Activated CD4-positive, alpha-beta T cell treated with anti-CD3 and anti-CD28 coated beads, Interleukin-2, amount 50 U/mL, for 48 hours (primary cell): ENCODE data around the gene IRAK2.
"Not testable (repeated sequence)": the region's sequence is repeated elsewhere in the genome, so short reads cannot be mapped to it uniquely, and the experiment has no call there.

Experiments
- DNase-seq, 2 experiments: peaks; one replicate each; pipeline ENCODE4 v3.0.0-alpha.2; 2020

The IRAK2 gene, protein sequence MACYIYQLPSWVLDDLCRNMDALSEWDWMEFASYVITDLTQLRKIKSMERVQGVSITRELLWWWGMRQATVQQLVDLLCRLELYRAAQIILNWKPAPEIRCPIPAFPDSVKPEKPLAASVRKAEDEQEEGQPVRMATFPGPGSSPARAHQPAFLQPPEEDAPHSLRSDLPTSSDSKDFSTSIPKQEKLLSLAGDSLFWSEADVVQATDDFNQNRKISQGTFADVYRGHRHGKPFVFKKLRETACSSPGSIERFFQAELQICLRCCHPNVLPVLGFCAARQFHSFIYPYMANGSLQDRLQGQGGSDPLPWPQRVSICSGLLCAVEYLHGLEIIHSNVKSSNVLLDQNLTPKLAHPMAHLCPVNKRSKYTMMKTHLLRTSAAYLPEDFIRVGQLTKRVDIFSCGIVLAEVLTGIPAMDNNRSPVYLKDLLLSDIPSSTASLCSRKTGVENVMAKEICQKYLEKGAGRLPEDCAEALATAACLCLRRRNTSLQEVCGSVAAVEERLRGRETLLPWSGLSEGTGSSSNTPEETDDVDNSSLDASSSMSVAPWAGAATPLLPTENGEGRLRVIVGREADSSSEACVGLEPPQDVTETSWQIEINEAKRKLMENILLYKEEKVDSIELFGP

DNA sequence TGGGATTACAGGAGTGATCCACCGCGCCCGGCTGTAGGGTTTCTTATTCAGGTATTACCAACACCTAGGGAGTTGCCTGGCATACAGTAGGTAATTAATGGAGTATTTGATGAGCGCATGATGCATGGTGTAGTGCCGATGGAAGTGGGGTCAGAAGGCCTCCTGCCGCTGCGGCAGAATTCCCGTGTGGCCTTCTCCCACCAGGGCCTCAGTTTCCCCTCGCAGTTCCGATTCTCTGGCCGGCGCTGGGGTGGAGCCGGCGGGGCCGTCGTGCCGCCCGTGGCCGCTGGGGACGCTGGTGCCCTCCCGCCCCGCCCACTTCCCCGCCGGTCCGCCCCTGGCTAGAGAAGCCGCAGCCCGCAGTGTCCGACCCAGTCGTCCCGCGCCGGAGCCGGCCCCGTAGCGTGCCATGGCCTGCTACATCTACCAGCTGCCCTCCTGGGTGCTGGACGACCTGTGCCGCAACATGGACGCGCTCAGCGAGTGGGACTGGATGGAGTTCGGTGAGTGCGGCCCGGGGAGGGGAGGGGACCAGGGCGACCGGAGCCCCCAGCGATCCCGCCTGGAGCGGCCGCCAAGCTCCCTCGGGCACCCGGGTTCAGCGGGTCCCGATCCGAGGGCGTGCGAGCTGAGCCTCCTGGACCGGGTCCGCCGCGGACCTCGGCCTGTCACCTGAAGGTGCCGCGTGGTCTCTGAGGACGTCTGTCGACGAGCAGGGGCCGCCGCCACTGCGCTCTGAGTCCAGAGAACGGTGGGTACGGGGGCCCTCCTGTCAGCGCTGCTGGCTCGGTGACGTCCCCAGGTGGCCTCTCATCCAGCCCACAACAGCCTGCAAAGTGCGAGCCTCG lies at the start of gene IRAK2:
Gene IRAK2 (plus strand): TSS at position 374 of the 848 bp plus-strand sequence. CDS start 36 bp downstream, at position 410.
- DNase-seq = peak; percentile 72 to 74

DNA sequence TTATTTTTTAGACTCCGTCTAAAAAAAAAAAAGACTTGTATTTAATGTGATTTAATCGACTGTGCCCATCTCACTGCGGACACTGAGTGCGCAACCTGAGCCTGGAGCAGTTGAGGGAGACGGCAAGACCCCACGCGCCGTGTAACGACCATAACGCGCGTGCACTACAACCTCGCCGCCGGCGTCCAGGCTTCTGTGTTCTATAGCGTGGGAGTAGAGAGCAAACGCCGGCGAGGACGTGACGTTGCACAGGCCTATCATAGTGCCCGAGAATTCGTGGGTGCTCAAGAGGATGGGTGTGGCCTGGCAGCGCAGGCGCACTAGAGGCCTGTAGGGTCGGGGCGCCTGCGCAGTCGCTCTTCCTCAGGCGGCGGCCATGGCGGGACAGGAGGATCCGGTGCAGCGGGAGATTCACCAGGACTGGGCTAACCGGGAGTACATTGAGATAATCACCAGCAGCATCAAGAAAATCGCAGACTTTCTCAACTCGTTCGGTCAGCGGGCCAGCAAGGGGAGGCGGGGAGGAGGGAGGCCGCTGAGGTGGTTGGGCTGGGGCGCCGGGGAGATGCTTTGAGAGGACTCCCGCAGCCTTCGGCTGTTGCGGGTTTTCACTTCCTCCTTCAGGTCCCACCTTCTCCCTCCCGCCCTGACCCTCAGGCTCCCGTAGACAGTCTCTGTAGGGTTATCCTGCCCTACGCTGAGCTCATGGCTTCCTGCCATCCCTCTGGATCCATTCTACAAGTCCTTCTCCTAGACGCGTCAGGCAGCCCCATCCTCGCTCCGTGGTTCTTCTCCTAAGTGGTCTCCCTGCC lies 49.2 kb upstream of the IRAK2 start, which contains the start of gene BRK1:
Gene BRK1 (plus strand): TSS at position 350 of the 812 bp plus-strand sequence. CDS start 27 bp downstream, at position 377.
- DNase-seq = peak; percentile 93 to 94

DNA sequence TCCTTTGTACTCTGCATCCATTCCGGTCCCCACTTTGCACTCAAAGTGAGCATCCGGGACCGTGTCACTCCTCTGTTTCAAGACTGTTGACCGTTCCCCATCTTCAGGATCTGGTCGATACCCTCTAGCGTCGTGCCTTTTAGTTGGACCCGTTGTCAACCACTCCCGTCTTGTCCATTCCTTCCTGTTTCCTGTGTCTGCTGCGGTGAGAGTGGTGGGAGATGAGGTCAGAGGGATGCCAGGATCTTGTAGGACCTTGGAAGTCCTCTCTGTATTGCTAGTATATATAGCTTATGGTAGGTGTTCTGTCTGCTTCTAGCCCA lies 48.6 kb upstream of the IRAK2 start:
- DNase-seq = no peak

DNA sequence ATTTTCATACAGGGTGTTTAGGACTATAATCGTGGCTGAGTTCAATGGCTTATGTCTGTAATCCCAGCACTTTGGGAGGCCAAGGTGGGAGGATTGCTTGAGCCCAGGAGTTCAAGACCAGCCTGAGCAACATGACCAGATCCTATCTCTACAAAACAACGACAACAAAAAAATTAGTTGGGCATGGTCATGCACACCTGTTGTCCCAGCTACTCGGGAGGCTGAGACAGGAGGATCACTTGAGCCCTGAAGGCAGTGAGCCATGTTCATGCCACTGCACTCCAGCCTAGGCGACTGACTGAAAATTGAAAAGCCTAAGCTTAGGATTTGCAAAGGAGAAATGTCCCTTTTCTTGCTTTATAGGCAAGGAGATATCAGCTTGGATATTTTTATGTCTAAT lies 47.8 kb upstream of the IRAK2 start:
- no peak for DNase-seq

DNA sequence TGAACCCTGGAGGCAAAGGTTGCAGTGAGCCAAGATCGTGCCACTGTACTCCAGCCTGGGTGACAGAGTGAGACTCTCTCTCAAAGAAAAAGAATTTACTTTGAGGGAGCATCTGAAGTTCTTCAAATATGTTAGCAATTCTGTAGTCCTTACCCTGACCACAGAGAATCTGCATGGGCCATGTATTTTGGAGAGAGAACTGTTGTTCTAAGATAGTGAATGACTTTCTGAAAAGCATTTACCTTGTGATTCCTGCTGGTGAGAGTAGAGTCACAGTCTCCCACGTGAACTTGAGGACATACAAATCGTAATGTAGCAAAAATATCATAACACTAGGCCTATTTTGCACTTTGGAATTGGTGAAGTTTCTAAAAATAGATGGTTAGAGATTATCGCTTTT lies 45.3 kb upstream of the IRAK2 start:
- DNase-seq = no peak

DNA sequence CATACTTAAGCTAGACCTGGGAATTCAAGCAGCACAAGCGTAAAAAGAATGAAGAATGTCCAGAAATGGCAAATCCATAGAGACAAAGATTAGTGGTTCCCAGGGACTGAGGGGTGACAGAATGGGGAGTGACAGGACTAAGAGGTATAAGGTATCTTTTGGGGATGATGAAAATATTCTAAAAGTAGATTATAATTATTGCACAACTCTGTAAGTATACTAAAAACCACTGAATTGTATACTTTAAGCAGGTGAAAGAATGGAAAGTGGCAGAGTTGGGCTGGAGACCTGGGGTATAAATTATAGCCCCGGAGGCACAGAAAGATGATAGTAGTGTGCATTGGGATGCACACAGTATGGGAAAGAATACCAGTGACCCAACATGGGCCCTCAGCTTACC lies 43.7 kb upstream of the IRAK2 start:
- no peak for DNase-seq

DNA sequence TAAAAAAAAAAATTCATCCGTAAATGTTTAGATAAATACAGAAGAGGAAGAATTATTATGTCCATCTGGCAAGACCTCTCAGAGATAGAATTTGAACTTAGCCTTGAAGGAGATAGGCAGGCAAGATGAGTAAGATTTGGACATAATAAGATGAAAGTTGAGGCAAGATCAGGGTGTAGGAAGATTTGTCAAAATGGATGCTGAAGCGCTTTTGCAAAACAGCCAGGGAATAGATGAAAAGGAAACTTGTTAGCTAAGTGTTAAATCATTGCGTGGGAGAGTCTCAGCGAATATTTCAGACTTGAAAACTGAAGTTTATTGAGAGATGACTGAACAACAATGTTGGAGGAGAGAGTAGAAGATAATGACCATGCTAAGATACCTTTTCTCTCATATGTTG lies 42.0 kb upstream of the IRAK2 start:
- DNase-seq = no peak

DNA sequence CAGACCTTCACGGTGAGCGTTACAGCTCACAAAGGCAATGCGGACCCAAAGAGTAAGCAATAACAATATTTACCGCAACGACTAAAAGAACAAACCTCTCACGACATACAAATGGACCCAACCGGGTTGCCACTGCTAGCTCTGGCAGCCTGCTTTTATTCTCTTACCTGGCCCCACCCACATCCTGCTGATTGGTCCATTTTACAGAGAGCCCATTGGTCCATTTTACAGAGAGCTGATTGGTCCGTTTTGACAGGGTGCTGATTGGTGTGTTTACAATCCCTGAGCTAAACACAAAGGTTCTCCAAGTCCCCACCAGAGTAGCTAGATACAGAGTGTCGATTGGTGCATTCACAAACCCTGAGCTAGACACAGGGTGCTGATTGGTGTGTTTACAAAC lies 28.8 kb upstream of the IRAK2 start:
- DNase-seq = not testable (repeated sequence)

DNA sequence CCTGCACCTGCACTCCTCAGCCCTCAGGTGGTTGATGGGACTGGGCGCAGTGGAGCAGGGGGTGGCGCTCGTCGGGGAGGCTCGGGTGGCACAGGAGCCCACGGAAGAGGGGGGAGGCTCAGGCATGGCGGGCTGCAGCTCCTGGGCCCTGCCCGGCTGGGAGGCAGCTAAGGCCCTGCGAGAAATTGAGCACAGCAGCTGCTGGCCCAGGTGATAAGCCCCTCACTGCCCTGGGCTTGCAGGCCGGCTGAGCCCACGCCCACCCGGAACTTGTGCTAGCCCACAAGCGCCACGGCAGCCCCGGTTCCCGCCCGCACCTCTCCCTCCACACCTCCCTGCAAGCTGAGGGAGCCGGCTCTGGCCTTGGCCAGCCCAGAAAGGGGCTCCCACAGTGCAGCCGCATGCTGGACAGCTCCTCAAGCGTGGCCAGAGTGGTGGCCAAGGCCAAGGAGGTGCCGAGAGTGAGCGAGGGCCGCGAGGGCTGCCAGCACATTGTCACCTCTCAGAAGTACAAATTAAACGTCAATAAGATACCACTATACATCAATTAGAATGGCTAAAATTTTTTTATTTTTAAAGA lies 28.2 kb upstream of the IRAK2 start:
- no peak for DNase-seq

DNA sequence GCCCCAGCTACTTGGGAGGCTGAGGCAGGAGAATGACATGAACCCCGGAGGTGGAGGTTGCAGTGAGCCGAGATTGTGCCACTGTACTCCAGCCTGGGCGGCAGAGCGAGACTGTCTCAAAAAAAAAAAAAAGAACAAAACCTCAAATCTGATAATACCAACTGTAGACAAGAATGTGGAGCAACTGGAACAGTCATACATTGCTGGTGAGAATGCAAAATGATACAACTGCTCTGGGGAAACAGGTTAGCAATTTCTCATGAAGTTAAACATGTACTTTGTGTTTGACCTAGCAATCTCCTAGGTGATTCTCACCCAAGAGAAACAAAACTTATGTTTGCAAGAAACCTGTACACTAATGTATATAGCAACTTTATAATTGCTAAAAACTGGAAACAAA lies 27.5 kb upstream of the IRAK2 start:
- DNase-seq = no peak

DNA sequence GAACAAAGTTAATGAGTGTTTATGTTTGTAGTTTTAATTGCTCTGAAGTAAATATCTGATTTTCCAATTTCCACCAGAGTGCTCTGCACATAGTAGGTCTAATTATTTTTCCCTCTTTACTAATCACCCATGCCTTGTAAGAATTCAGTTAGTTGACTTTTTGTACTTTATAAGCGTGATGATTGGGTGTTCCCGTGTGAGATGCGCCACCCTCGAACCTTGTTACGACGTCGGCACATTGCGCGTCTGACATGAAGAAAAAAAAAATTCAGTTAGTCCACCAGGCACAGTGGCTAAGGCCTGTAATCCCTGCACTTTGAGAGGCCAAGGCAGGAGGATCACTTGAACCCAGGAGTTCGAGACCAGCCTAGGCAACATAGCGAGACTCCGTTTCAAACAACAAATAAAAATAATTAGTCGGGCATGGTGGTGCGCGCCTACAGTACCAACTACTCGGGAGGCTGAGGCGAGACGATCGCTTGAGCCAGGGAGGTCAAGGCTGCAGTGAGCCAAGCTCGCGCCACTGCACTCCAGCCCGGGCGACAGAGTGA lies 23.6 kb upstream of the IRAK2 start:
- DNase-seq = no peak

DNA sequence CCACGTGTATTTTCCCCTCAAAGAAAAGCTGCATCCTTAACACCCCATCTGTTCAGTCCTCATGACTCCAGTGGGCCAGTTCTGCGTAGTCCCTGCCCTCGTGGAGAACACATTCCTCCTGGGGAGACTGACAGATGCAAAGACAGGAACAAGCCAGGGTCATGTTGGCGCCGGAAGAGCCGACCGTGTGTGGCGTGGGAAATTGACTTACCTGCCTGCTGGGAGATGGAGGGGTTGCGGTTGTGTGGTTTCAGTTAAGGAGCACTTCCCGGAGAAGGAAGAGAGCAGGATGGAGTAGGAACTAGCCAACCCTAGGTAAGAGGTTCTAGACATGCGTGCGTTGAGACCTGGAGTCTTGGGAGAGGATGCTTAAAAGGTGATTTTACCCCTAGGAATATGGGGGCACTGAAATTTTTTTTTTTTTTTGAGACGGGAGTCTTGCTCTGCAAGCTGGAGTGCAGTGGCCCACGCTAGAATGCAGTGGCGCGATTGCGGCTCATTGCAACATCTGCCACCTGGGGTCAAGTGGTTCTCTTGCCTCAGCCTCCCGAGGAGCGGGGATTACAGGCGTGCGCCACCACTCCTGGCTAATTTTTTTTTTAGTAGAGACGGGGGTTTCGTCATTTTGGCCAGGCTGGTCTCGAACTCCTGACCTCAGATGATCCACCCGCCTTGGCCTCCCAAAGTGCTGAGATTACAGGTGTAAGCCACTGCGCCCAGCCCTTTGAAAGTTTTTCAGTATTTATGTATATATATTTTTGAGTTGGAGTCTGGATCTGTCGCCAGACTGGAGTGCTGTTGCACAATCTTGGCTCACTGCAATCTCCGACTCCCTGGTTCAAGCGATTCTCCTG lies 21.8 kb upstream of the IRAK2 start:
- DNase-seq = peak; percentile 9 to 19

DNA sequence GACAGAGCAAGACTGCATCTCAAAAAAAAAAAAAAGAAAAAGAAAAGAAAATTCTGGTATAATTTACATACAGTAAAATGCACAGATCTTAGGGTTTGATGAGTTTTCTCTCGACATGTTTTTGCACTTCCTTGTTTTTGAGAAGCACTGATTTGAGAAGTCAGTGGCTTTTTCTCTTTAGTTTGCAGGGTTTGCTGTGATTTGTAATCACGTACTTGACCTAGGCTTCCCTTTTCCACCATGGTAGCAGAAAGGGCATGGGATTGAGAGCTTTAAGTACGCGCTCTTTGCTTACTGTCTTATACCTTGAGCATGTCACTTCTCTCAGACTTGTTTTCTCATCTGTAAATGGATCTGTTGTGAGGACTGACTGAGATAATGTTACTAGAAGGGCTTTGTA lies 19.0 kb upstream of the IRAK2 start:
- no peak for DNase-seq

DNA sequence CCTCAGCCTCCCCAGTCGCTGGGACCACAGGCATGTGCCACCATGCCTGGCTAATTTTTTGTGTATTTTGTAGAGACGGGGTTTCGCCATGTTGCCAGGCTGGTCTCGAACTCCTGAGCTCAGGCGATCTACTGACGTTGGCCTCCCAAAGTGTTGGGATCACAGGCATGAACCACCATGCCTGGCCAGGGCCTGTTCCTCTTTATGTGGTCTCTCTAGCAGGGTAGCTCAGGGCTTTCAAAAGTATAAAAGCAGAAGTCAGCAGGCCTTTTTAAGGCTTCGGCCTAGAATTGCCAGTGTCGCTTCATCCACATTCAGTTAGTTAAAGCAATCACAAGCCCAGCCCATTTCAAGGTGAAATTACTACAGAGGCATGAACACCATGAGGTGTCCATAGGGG lies 15.5 kb upstream of the IRAK2 start:
- no peak for DNase-seq

DNA sequence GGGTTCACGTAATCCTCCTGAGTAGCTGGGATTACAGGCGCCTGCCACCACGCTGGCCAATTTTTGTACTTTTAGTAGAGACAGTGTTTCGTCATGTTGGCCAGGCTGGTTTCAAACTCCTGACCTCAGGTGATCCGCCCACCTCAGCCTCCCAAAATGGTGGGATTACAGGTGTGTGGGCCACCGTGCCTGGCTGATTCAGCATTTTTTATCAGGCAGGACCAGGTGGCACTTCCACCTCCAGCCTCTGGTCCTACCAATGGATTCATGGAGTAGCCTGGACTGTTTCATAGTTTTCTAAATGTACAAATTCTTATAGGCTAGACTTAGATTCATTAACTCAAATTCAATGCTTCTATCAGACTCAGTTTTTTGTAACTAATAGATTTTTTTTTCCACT lies 13.7 kb upstream of the IRAK2 start:
- no peak for DNase-seq

DNA sequence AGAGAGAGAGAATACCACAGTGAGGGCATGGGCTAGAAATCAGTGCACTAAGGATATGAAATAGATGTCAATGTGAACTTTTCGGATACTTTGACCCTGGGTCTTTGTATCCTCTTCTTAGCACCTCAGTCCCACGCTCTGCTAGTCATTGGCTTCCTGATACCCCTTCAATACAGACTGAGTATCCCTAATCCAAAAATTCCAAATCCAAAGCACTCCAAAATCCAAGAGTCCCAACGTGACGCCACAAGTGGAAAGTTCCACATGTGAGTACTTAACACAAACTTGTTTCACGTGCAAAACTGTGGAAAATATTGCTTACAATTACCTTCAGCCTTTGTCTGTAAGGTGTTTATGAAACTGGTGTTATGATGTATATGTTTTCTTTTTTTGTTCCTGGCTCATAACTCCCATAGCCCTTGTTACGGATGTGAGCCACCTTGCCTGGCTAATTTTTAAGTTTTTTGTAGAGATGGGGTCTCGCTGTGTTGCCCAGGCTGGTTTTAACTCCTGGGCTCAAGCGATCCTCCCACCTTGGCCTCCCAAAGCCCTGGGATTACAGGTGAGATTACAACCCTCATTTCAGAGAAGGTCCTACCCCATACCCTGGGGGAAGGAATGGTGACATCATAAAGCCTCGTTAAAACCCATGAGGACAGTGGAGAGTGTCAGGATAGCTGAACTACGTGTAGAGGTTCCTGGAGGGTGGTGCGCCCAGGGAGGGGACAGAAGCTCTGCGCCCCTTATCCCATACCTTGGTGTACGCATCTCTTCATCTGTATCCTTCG lies 10.2 kb upstream of the IRAK2 start:
- DNase-seq = no peak

DNA sequence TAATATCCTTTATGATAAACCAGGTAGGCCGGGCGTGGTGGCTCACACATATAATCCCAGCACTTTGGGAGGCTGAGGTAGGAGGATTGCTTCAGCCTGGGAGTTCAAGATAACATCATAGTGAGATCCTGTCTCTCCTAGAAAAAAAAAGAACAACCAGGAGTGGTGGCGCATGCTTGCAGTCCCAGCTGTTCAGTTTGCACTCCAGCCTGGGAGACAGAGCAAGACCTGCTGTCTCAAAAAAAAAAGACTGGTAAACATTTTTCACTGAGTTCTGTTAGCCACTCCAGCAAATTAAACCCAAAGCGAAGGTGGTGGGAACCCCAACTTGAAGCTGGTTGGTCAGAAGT lies 9.6 kb upstream of the IRAK2 start:
- no peak for DNase-seq

DNA sequence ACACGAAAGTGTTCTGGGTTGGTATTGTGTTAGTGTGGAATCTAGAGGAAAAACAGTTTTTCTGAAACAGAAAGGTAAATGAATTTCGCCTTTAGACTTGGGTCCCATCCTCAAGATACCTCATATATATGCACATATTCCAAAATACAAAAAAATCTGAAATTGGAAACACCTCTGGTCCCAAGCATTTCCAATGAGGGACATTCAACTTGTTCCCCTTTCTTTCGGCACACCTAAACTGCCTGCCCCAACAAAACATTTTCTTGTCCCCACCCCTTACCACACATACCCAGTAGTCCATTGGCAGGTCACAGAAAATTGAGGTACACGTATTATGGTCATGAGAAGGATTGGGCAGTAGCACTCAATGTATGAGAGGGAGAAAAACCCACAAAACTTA lies 9.1 kb upstream of the IRAK2 start:
- no peak for DNase-seq

DNA sequence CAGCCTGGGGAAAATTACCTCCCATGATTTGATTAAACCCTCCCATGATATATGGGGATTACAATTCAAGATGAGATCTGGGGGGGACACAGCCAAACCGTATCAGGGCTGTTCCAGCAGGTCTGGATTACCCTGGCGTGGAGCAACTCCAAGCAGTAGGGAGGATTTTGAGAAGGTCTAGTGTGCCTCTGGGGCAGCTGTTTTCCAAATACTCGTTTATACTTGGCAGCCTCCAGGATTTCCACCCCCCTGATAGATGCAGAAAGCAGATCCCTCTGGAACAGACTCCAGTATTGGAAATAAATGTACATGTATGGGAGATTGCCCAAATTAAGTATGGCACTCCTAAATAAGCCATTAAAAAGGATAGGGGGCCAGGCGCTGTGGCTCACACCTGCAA lies 7.7 kb upstream of the IRAK2 start:
- no peak for DNase-seq

DNA sequence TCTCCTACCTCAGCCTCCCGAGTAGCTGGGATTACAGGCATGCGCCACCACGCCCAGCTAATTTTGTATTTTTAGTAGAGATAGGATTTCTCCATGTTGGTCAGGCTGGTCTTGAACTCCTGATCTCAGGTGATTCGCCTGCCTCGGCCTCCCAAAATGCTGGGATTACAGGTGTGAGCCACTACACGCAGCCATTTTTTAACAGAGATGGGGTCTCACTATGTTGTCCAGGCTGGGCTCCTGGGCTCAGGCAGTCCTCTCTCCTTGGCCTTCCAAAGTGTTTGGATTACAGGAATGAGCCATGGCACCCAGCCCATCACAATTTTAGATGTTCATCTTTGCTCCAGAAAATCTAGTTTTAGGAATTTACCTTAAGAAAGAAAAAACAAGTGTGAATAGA lies 6.2 kb upstream of the IRAK2 start:
- not testable (repeated sequence) for DNase-seq
